HG03039 (cell line): Measurements from ENCODE around the gene ALDH3A2.

ENCODE experiments used
- ATAC-seq: cut with Tn5 transposase; IDR thresholded peaks from one replicate; pipeline ENCODE4 v1.9.1; 2021; ENCODE audit warnings: mild to moderate bottlenecking, moderate library complexity; ENCODE audit not compliant: unreplicated experiment

ALDH3A2 gene

DNA sequence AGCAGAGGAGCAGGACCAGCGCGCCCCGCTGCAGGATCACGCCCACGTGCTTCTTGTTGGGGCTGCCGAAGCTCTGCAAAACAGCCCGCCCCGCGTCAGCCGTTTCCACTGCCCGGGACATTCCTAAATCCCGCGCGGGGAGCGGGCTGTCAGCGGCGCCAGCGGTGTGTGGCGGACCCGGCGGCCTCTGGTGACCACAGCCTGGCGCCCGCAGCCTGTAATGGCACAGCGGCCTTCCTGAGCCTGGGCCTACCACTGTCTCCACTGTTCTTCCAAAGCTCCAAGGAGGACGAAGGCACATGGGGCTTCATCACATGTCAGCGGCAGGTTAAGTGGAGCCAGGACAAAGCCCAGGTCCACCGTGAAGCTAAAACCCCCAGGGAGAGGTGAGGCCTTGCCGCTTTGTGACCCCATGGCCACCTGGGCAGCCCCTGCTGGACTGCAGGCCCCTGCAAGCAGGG, 65.4 kb downstream of the ALDH3A2 start:
- ATAC-seq: no peak

DNA sequence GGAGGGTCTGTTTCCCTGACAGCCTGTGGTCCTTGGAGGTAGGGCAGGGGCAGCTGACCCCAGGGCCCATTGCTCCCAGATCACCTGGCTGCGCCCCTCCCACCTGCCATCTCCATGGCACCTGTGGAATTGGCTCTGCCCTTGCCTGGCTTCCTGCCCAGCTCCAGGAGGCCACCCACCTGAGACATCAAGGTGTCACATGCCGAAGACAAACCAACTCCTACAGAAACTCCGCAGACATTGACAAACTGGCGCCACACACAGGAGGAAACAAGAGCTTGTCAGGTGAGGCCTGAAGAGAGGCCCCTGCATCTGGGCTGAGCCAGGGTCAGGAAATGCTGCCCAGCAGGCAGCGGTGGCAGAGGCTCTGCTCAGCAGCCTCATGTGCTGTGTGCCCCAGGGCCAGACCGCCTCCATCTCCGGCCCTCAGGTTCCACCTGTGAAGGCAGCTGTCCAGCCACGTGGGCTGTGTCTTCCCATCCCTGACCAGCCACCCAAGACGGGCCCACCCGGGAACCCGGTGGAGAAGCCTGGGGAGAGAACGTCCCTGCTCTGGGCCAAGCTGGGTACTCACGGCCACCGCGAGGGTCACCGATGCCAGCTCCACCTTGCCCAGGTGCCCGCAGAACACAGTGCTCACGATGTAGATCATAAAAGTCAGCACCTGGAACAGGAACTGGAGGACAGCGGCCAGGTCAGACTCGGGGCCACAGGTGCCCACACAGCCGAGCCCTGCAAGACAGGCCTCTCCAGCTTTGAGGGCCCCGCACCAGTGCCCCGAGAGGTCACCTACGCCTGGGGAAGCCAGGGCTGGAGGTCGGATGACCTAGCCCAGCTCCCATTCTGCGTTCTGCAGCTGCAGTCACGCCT, 66.2 kb downstream of the ALDH3A2 start:
- ATAC-seq: no peak

DNA sequence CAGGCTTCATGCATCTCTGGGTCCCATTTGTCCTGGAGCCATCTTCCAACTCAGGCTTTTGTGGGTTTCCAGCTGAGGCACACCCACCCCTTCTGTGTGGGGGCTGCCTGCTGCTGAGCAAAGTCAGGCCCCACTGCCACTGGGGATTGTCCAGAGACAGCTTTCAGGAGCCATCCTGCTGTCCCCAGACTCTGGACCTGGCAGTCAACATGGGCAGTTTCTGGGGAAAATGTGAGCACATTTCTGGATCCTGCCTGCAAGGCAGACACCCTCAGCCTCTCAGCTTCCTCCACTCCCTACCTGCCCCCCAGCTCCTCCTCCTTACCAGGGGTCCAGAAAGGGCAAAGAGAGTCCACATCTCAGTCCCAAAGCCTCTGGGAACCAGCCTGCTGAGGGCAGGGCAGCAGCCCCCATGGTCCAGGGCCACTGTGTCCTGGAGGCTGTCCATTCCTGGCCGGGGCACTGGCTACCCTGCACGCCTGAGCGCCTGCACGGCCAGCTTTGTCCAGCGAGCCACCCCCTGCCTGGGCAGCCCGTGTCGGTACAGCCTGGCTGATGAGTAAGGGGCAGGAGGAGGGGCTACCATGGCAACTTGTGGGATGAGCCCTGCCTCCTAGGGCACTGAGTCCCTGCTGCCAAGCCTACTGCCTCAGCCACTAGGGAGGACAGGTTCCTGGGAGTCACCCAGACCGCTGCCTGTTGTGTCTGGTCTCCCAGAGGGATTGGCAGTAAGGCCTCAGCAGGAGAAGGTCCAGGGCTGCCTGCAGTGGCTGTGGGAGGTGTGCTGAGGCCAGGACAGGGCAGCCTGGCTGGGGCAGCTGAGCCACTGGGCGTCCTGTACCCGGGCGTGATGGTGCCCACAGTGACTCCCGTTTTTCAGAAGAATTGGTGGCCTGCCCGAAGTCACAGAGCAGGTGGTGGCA, 67.8 kb downstream of the ALDH3A2 start, which contains the start of gene SLC47A2:
SLC47A2 (minus strand) TSS at position 477 of the 923 bp plus-strand sequence; CDS start at position 448, 29 bp downstream.
- no peak for ATAC-seq

DNA sequence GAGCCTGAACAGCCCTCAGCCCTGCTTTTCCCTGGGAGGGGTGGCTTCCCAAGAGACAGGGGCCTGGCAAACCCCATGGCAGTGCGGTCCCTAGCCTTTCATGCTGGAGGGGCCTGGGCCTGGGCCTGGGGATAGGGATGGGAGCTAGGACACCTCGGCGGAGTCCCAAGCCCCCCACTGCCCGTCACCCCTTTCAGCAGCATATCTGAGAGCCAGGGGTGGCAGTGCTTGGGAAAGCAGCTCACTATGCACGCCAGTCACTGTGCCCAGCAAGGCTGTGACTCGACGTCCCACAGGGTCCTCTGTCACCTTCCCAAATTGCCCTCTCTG, 68.4 kb downstream of the ALDH3A2 start:
- no peak for ATAC-seq

DNA sequence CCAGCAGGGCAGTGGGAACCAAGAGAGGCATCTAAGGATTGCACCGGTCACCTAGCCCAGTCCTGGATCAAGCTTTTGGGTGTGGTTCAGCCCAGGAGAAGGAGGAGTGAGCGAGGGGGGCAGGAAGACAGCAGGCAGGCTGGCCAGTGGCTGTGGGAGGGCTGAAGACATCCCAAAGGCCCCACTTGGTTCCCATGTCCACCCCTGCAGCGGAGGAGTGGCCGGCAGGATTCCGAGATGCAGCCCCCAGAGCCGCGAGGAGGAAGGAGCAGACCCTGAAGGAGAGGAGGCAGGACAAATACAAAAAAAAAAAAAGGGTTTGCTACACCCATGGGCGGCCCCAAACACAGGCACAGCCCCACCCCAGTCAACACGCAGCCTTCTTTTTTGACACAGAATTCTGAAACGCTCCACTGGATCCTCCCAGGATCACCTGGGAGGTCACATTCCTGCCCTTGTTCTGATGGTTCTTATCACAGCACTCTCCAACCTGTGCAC, 68.9 kb downstream of the ALDH3A2 start:
- no peak for ATAC-seq

DNA sequence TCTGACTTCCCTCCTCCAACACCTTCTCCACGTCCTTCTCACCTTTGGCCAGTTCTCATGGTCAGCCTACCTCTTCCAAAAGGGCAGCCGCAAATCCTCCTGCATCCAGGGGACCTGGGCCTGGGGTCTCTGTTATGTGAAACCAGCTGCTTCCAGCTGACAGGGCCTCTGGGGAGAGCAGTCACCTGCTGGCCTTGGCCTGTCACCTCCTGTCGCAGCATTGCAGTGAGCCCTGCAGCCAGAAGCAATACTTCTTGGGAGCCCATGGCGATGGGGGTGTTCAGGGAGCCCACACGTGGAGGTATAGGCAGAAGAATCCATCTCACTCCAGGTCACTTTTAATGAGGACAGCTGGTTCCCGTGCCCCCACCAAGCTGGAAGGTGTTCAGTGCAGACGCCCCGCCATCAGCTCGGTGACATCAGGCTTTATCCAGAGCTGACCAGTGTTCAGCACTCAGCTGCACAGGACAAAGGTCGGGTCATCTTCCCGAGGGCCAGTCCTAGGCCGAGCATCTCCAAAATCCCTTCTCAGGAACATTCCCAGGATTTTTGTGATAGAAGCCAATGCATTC, 69.6 kb downstream of the ALDH3A2 start:
- no peak for ATAC-seq

DNA sequence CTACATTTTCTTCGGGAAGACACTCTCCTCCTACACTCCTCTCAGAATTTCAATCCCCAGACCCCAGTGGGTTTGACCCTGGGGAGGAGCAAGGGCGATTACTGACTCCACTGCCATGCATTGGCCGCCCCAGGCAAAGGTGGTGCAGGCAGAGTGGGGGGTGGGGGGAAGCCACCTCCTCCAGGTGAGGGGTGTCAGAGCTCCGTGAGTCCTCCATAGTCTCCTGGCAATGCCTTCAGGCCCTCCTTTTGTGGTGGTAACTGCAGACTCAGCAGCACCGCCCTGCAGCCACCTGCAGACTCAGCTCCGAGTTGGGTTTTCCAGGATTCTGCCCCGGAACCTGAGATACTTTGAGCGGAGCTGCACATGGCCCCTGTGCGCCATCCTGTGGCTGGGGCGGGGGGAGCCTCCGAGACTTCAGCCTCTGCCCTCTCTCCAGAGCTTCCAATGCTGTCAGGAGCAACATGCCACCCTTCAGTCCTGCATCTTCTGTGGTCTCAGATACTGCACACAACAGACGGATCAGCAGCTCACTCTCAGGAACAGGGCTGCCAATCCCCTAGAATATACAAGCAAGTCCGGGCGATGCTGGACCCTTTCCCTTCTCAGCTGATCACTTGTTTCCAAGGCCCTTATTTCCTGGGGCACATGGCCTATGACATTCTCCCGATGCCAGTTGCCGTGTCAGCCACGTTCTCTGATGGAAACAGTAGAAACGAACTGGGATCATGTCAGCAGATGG, 70.2 kb downstream of the ALDH3A2 start:
- no peak for ATAC-seq

DNA sequence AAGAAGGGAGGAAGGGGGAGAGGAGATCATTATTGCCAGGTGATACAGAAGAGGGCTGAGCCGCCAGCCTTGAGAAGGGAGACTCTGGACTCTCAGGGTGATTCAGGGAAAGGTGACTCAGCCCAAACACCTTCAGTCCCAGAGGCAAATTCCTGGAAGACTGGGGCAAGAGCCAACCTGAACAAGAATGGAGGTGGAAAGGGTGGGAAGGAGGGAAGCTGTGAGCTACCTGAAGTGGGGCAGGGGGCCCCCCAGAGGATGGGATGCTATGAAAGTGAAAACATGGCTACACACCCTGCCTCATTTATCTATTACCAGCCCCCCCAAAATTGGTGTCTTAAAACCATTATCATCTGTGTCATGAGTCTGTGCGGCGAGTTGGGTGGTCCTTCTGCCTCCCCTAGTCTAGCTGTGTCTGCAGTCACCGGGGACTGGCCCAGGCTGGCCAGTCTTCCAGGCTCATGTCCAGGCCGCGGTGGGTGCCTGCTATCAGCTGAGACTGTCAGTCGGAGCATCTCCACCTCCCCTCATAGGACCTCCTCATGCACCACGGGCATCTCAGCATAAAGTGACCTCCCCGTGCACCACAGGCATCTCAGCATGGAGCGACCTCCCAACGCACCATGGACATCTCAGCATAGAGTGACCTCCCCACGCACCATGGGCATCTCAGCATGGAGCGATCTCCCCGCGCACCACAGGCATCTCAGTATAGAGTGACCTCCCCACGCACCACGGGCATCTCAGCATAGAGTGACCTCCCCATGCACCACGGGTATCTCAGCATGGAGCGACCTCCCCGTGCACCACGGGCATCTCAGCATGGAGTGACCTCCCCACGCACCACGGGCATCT, 71.0 kb downstream of the ALDH3A2 start:
- no peak for ATAC-seq

DNA sequence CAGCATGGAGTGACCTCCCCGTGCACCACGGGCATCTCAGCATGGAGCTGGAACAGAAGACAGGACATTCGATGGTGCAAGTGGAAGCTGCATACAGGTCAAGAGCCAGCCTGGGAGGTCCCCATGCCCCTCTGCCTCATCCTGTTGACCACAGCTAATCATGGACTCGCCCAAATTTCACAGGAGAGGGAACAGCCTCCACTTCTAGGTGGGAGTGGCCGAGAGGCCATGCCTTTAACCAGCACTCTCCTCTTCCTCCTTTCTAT, 71.6 kb downstream of the ALDH3A2 start:
- no peak for ATAC-seq

DNA sequence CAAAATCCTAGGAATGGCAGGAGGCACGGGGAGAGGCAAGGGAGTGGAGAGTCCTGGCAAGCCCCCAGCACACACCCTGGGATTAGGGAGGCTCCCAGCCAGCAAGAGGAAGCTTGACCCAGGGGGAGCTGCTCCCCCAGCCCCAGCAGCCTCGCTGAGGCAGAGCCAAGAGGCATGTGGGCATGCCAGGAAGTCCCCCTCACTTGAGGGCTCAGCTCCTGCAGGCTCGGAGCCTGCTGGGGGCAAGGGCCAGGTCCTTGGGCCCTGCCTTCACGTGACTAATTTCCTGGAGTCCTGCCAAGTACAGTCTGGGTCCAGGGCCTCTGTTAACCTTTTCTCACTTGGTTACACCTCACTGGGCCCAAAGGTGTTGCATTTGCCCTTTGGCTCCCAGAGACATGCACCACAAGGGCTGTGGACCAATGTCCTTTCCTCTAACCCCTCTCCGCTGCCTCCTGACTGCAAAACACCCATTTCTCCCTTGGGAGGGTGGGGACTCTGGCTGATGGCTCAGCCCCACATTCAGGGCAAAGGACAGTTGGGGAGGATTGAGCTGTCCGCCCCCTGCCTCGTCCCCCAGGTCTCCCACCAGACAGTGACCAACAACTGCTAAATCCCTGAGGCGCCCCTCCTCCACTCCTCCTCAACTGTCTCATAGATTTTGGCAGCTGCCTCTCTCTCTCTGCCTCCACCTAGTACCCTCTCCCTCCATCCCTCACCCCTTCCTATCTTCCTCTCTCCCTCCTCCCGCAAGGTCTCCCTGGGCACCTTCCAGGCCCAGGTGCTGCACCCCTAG, 72.3 kb downstream of the ALDH3A2 start:
- no peak for ATAC-seq

DNA sequence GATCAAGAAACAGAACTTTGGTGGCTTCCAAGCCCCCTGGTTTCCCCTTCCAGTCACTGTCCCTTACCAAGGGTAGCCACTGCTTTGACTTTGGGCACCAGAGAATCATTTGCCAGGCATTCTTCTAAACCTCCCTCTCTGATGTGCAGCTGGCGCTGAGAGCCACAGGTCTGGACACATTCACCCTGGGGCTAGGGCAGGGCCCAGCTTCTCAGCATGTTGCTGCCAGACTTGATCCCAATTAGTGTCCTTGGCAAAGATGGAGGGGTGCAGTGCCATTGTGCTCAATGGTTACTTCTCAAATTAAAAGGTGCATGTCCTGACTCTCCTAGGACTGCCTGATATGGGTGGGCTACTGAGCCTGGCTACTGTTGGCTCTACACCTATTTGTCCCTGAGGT, 75.4 kb downstream of the ALDH3A2 start:
- ATAC-seq: no peak

DNA sequence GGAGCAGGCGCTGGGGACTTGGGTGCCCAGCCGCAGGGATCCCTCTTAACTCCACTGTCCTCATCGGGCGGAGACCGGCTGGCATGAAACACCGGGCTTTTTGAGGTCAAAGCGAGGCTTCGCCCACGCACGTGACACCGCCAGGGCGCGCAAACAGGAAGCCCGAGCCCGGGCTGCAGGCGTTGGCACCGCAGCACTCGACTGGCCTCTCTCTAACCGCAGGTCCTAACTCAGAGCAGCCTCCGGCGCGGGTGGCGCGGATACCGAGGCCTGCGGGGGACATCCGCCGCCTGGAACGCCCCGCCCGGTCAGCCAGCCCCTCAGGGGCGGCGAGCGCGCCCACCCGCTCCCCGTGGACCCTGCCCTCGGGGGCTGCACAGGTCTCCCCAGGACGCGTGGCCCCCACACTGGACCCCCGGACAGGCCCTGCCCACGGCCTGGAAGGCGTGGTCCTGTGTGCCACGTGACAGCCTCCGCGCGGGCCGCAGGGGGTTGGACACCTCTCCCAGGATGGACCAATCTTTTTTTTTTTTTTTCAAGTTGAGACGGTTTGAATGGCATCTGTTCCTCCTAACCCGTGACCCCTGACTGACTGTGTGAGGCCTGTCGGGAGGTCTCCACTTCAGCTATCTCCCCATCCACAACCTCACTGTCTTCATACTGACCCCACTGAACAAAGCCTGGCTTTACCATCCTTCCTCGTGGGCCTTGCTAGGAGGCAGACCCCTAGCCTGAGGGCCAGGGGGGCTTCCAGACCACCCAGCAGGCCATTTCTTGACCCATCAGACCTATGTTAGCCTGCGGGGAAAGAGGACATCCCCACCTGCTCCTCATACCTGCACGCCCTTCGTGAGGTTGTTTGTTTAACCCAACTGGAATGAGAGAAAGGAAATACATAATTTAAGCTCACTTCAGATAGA, 76.2 kb downstream of the ALDH3A2 start:
- ATAC-seq: no peak

DNA sequence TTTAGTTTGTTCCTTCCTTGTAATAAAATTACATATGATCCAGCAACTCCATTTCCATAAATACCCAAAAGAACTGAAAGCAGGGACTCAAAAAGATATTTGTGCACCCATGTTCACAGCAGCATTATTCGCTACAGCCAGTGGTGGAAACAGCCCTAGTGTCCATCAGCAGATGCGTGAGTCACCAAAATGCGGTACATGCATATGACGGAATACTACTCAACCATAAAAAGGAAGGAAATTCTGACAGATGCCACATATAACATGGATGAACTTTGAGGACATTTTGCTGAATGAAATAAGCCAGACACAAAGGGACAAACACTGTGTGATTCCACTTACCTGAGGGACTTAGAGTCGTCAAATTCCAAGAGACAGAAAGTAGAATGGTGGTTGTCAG, 76.9 kb downstream of the ALDH3A2 start:
- no peak for ATAC-seq

DNA sequence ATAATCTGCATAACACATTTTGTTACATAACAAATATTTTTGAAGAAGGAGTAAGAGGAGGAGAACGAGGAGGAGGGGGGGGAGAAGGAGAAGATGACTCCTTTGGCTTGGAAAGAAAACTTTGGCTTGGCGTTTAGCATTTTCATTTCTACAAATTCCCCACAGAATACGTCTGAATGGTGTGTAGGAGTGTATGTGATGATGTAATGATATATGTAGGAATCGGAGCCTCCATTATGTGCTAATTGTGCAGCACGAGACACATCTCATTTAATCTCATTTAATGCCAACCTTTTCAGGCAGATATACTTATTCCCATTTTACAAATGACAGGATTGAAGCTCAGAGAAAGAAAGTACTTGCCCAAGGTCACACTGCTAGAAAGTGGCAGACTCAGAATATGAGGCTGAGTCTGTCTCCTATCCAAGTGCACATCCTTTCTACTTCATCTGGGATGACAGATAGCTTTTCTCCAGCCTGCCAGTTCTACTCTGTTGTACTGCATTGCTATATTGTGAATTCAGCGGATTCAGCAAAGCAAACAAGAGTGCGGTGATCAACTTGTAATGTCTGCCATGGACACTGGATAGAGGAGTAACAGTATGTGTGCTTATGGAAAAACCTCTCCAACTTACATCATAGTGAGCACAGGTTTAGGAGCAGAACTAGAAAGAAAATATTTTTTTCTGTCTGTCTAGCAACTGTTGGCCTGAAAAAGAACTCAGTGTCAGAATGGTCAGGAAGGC, 78.3 kb downstream of the ALDH3A2 start:
- no peak for ATAC-seq
